ENCODE measurements around the gene HARS1. TPM values are rescaled to one million over a fixed set of nuclear protein-coding genes. Genes with fewer than 3 reads are reported as not detected.

HARS1 gene
- total RNA-seq, 1 donor from 2014 or later = 75.0 TPM

GRCh38 chr5:140674629-140675028 is 16.5 kb downstream of the HARS1 start:
- no peak overlapping the region for H3K27ac Mint-ChIP-seq (ENCODE audit: unreplicated experiment)
- peaks cover 16% of the 10 kb centered on the region for H3K27me3 Mint-ChIP-seq (ENCODE audit: unreplicated experiment)
- TF ChIP-seq CTCF (IDR thresholded peaks at IDR 0.05; ENCODE audit: unreplicated experiment) = no peak

GRCh38 chr5:140674211-140674610 is 17.0 kb downstream of the HARS1 start:
- TF ChIP-seq CTCF (IDR thresholded peaks at IDR 0.05; ENCODE audit: unreplicated experiment) = no peak
- H3K27ac Mint-ChIP-seq (ENCODE audit: unreplicated experiment) = no peak overlapping the region
- DNase-seq (ENCODE audit: low spot score) = no peak
- no peaks in the 10 kb centered on the region for H3K9me3 Mint-ChIP-seq (ENCODE audit: unreplicated experiment)
- peaks cover 16% of the 10 kb centered on the region for H3K27me3 Mint-ChIP-seq (ENCODE audit: unreplicated experiment)
- peaks cover 40% of the 10 kb centered on the region for H3K36me3 Mint-ChIP-seq (ENCODE audit: low read depth, unreplicated experiment)
- no peak overlapping the region for H3K4me3 Mint-ChIP-seq (ENCODE audit: unreplicated experiment)
- H3K4me1 Mint-ChIP-seq (ENCODE audit: unreplicated experiment) = peaks cover 5% of the 10 kb centered on the region

More at GRCh38 chr5:140674629-140675028, 16.5 kb downstream of the HARS1 start:
- H3K36me3 Mint-ChIP-seq (ENCODE audit: low read depth, unreplicated experiment) = peaks cover 37% of the 10 kb centered on the region
- peaks cover 5% of the 10 kb centered on the region for H3K4me1 Mint-ChIP-seq (ENCODE audit: unreplicated experiment)
- no peak overlapping the region for H3K4me3 Mint-ChIP-seq (ENCODE audit: unreplicated experiment)
- no peaks in the 10 kb centered on the region for H3K9me3 Mint-ChIP-seq (ENCODE audit: unreplicated experiment)
- DNase-seq (ENCODE audit: low spot score) = no peak

GRCh38 chr5:140673187-140673976 is 17.8 kb downstream of the HARS1 start, which contains the start of gene DND1:
Gene DND1, minus strand, starts transcription at chr5:140673576. Its CDS starts 34 bp downstream, at chr5:140673542.
- Mint-ChIP-seq H3K36me3 (ENCODE audit: low read depth, unreplicated experiment) (peaks cover 45% of the 10 kb centered on the region), H3K27ac (ENCODE audit: unreplicated experiment) (no peak within 1 kb of the TSS)

GRCh38 chr5:140672455-140673186 is 18.5 kb downstream of the HARS1 start:
- DNase-seq (ENCODE audit: low spot score) = peak; percentile 40
- TF ChIP-seq CTCF (IDR thresholded peaks at IDR 0.05; ENCODE audit: unreplicated experiment) = no peak
- Mint-ChIP-seq H3K4me1 (ENCODE audit: unreplicated experiment) (peaks cover 7% of the 10 kb centered on the region), H3K27ac (ENCODE audit: unreplicated experiment) (no peak overlapping the region), H3K4me3 (ENCODE audit: unreplicated experiment) (no peak overlapping the region), H3K27me3 (ENCODE audit: unreplicated experiment) (peaks cover 16% of the 10 kb centered on the region), H3K9me3 (ENCODE audit: unreplicated experiment) (no peaks in the 10 kb centered on the region), H3K36me3 (ENCODE audit: low read depth, unreplicated experiment) (peaks cover 47% of the 10 kb centered on the region)

More at GRCh38 chr5:140673187-140673976, 17.8 kb downstream of the HARS1 start, which contains the start of gene DND1:
- DNase-seq (ENCODE audit: low spot score) = no peak
- no peak within 1 kb of the TSS for H3K4me3 Mint-ChIP-seq (ENCODE audit: unreplicated experiment)
- peaks cover 5% of the 10 kb centered on the region for H3K4me1 Mint-ChIP-seq (ENCODE audit: unreplicated experiment)
- no peak for TF ChIP-seq CTCF (IDR thresholded peaks at IDR 0.05; ENCODE audit: unreplicated experiment)
- H3K27me3 Mint-ChIP-seq (ENCODE audit: unreplicated experiment) = peaks cover 16% of the 10 kb centered on the region
- no peaks in the 10 kb centered on the region for H3K9me3 Mint-ChIP-seq (ENCODE audit: unreplicated experiment)
